GM18499 (cell line): ENCODE data around the gene CYFIP2.

Source experiments
- ATAC-seq: cut with Tn5 transposase; IDR thresholded peaks from one replicate; pipeline ENCODE4 v1.9.1; 2021; ENCODE audit warnings: moderate number of reproducible peaks; ENCODE audit not compliant: insufficient read depth, unreplicated experiment

Gene CYFIP2

DNA sequence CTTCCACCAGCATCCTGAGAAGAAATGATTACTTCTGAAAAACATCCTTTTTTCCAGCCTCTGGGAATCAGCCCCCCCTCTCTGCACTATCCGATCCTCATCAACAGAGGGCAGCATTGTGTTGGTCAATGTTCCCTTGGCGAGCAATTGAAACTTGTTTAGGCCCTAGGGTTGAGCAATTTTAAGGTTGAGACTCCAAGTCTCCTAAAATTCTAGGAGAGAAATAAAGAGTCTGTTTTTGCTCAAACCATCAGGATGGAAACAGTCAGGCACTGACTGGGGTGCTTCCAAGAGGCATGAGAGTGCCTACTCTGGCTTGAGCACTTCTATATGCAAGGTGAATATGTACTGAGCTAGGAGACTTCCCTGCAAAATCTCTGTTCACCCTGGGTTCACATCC lies 12.4 kb upstream of the CYFIP2 start:
- ATAC-seq: peak; percentile 30

DNA sequence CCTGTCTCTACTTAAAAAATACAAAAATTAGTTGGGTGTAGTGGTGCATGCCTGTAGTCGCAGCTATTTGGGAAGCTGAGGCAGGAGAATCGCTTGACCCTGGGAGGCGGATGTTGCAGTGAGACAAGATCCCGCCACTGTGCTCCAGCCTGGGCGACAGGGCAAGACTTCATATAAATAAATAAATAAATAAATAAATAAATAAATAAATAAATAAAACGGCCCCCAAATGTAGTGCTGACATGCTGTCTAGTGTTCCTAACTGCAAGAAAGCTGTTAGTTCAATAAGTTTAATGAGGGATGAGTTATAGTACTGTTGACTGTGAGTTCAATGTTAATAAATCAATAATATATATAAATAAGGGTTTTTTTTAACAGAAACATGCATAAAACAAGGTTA lies 7.5 kb upstream of the CYFIP2 start:
- no peak for ATAC-seq

DNA sequence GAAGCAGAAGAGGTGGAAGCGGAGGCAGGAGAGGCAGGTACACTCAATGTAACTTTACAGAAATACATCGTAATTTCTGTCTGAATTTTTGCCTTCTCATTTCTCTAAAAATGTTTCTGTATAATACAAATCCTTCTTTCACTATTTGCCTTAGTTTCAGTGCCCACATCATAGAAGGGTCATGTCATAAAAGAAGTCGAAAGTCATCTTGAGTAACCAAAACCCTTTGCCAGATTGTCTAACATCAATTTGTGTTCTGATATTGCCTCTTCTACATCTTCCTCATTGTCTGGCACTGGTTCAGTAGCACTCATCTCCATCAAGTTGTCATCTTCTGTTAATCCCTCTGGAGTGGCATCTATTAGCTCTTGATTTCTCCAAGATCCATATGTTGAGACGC lies 6.2 kb upstream of the CYFIP2 start:
- ATAC-seq: no peak

- ATAC-seq: no peak
These were observed 2.3 kb upstream of the CYFIP2 start for GRCh38 chr5:157263496-157264090.

DNA sequence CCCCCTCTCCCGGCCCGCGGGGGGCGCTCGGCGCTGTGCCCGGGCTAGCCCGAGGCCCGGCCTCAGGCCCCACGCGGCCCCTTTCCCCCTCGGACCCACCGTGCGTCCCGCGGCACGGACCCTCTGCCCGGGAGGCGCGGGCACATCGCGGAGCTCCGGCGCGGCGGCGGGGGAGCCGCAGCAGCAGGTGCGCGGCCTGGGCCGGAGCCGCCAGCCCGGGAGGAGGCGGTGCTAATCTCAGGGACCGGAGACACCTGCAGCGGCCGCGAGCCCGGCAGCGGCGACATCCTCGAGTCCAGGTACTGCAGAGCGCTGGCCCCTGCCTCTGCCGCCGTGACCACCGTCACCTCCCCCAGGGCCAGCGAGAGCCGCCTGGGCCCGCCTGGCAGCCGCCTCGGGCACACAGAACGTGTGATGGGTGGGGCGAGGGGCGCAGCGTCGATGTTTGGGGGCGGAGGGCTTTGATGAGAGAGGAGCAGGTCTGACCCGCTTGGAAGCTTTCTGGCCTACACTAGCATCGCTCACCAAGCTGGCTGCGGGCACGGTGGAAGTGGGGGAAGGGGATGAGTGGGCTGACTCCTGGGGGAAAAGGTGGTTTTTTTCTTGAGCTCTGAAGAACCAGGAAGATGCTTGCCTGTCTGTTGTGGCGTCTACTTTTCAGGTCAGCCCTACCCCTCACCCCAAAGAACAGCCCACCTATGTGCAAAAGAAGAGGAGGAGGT lies 524 bp downstream of the CYFIP2 start:
- ATAC-seq: peak; percentile 21

DNA sequence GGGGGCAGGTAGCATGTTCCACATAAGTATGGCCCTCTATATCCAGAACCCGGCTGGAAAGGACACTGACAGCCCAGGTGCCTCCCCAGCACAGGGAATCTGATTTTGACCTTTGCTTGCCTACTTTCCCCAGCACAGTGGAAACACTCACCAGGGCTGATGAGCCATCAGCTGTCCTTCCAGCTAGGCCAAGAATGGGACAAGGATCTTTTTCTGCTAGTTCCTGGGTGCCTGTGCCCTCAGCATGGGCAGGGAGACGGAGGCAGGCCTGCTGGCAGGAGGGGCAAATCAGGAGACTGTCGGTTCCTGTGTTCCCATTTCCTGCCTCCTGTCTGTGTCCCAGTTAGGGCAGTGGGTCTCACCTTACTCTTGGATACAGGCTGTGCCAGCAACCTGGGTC lies 1.1 kb downstream of the CYFIP2 start:
- no peak for ATAC-seq

DNA sequence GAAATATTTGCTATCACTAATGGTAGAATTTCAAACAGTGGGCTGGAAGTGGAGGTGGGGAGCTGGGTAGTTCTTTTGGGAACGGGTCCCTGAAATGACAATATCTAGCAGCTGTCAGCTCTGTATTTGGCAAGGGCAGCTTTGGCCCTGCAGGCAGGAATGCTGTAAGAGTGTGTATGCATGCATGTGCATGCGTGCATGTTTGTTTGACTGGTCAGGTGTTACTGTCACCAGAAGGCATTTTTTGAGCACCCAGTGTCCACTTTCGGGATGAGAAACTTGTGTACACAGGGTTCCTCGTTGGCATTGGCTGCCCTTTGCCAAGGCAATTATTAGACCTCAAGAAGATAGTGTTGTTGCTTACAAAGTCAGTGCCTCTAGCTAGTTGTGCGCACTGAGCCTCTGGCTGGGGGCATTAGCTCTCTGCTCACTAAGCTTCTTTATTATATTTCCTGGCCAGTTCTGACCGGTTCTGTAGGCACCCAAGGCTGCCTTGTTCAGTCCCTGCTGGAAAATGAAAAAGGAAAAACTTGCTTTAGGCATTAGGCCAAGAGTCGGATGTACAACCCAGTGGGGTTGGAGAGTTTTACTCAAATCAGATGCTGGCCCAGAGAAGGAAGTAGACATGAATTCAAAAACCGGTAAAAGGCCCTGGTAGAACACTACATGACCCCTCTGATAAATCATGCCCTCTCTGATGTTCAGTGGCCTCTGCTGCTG lies 2.0 kb downstream of the CYFIP2 start:
- ATAC-seq: no peak

DNA sequence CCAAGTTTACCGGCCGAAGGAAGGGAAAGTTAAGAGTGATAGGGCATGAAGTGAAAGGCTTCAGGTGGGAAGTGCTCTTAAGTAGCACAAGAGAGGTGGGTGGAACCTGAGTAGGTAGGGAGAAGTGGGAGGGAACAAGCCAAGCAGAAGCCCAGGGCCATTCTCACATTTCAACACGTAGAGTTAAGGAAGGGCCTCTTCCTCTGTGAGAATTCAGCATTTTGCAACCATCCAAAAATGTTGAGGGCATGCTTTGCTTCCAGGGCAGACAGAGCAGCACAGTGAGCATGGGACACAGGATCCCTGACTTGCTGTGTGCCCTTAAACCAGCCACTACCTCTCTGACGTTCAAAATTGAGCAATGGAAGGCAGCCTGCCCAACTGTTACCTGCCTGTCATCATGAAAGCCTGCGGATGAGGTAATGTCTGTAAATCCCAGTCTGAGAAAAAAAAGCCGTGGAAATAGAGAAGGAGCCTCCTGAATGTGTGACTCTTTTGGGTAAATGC lies 3.3 kb downstream of the CYFIP2 start:
- ATAC-seq: no peak

DNA sequence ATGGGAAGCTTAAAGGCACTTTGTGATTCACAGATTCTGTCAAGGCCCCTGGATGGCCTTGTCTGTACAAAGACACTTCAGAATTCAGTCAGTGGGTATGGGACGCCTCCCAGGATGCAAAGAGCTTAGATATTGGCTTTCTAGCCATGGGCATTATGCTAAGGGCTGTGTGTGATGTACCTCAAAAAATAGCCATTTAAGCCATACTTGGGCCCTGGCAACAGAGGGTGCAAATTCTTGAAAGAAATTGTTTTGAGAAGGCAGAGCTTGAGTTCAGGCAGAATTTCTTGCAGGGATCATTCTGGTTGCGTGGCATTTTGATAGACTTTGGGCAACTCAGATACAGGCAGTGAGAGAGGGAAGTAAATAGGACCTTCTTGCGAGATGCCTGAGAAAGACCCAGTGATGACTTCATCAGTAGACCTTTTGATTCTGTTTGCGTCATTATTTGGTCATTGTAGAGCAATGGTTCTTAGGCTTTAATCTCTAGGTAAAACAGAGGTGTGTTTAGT lies 3.9 kb downstream of the CYFIP2 start:
- ATAC-seq: no peak

DNA sequence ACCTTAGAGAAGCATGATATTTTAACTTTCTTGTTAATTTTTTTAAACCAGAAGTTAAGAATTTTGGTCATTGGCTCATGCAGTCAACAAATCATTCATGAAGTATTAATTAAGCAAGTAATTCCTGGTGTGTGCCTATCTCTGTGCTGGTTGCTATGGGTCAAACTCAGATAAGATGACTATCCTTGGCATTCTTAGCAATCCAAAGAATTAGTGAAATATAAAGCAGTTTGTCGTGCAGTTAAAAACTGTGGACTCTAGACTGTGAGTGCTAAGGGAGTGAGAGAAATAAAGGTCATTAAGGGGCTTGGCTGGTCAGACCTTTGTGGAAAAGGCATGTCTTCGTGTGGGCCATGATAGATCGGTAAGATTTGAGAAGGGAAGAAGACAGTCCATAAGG lies 4.8 kb downstream of the CYFIP2 start:
- ATAC-seq: no peak

DNA sequence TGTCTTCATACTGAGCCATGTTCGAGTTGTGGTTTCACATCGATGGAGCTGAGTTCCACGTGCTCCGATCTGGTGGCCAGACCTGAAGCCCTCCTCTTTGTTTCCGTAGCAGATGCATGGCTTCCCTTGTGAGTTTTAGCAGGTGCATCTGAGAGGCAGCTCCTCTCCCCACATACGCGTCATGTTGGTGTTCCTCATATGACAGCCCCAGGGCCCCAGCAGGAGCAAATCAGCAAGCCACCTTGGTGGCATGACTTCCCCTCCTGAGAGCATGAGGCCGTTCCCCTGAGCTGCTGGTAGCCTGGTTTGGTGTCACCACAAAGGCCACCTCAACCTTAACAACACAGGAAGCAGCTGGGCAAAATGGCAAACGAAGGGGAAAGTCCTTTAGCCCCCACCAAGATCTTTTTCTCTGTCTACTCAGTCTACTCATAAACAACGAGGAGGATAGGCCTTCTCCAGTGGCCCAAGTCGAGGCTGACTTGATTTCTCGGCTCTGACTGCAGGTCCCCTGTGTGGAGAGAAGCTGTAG lies 5.9 kb downstream of the CYFIP2 start:
- peak; percentile 81 for ATAC-seq

DNA sequence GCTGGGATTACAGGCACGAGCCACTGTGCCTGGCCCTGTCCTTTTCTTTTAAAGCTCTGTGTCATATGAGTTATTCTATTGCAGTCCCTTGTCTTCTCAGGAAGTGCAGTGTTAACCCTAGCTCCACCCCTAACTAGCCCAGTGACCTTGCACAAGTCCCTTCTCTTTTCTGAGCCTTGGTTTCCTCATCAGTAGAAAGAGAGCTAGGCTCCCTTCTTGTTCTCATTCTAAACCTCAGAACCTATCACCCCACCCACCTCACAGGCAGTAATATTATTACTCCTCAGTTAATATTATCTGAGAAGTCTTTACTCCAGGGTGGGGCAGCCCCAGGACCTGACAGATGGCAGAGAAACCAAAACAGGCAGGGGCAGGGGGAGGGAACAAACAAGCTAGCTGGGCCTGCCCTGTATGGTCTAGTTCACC lies 7.2 kb downstream of the CYFIP2 start:
- ATAC-seq: peak; percentile 32

DNA sequence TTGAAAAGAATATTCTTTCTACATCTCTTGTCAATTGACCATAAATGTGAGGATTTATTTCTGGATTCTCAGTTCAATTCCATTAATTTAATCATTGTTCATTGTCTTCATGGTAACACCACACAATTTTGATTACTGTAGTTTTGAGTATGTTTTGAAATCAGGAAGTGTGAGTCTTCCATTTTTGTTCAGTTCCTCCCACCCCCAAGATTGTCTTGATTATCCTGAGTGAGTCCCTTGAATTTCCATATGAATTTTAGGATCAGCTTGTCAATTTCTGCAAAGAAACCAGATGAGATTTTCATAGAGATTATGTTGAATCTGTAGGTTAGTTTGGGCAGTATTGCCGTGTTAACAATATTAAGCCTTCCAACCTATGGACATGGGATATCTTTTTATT lies 9.5 kb downstream of the CYFIP2 start:
- ATAC-seq: no peak

- ATAC-seq: no peak
These were observed 12.6 kb downstream of the CYFIP2 start for GRCh38 chr5:157278319-157279037.

DNA sequence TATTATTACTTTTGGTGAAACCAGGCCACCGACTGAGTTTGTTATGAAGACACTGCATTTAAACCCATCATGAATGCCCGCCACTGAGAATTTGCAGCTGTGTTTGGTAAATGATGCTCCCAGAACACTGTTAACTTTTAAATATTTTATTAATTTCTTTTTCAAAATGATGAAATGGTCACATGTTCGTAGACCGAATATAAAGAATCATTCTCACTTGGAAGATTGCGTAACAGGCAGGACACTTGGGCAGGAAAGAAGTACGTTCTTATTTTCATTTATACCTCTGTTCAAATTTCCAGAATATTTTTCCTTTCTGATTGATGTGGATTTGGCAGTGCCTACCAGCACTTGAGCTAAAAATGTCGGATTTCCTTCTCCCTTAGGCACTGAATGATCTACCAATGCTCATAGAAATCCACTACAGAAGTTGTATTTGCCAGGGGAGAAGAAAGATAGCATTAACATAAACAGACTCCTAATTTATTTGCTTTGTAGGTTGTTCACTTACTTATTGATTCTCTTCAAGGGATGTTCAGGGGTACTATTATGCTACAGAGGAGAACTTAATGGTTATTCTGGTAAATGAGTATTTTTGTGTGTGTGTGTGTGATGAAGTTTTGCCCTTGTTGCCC lies 13.8 kb downstream of the CYFIP2 start:
- ATAC-seq: no peak

DNA sequence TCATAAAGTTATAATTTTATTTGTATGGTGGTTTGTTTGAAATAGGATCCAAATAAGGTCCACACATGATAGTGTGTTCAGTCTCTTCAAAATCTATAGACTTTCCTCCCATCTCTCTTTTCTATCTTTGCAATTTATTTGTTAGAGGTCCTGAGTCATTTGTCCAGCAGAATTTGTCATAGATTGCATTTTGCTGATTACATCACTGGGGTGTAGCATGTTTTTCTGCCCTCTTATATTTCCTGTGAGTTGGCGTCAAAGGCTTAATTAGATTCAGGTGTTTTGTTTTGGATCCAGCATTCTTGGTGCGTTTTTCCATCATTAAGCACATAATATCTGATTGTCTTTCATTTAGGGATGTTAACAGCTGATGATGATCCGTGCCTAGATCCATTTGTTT lies 15.0 kb downstream of the CYFIP2 start:
- no peak for ATAC-seq

DNA sequence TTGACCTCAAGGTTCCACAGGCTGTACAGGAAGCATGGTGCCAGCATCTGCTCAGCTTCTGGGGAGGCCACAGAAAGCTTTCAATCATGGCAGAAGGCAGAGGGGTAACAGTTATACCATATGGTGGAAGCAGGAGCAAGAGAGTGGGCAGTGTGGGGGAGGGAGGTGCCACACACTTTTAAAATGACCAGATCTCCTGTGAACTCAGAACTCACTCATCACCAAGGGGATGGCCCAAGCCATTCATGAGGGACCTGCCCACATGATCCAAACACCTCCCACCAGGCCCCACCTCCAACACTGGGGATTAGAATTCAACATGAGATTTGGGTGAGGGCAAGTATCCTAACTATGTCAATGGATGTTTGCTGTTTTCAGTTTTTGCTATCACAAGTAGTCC lies 16.2 kb downstream of the CYFIP2 start:
- no peak for ATAC-seq

GRCh38 chr5:157283434-157283833 lies 17.5 kb downstream of the CYFIP2 start:
- ATAC-seq: peak; percentile 98

- ATAC-seq: no peak
These were observed 18.7 kb downstream of the CYFIP2 start for GRCh38 chr5:157284458-157285212.
